Measurements from ENCODE around the gene GLT8D1.

DNA sequence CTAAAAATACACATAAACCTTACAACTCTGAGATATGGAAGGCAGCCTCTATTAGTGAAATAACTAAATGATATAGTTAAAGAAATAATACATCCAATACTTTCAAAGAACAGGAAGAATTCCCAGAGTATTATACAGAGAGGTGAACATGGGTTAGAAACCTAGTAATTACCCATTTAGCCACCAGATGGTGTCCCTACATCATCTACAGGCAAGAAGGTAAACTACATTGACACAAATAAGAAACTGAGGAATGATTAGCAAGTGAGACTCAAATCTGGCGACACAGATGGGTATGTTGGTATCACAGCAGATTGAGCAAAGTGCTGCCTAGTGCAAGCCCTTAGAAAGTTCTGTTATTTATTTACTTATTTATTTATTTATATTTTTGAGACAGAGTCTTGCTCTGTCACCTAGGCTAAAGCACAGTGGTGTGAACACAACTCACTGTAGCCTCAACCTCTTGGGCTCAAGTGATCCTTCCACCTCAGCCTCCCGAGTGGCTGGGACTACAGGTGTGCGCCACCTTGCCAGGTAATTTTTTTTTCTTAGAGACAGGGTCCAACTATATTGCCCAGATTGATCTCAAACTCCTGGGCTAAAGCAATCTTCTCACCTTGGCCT is 36.9 kb upstream of the GLT8D1 start:
- TF ChIP-seq, protein P1, sequence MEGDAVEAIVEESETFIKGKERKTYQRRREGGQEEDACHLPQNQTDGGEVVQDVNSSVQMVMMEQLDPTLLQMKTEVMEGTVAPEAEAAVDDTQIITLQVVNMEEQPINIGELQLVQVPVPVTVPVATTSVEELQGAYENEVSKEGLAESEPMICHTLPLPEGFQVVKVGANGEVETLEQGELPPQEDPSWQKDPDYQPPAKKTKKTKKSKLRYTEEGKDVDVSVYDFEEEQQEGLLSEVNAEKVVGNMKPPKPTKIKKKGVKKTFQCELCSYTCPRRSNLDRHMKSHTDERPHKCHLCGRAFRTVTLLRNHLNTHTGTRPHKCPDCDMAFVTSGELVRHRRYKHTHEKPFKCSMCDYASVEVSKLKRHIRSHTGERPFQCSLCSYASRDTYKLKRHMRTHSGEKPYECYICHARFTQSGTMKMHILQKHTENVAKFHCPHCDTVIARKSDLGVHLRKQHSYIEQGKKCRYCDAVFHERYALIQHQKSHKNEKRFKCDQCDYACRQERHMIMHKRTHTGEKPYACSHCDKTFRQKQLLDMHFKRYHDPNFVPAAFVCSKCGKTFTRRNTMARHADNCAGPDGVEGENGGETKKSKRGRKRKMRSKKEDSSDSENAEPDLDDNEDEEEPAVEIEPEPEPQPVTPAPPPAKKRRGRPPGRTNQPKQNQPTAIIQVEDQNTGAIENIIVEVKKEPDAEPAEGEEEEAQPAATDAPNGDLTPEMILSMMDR (IDR thresholded peaks at IDR 0.05), result peak in 1 of 3 donors; percentile 43
- TF ChIP-seq POLR2A (IDR thresholded peaks at IDR 0.05), result no peak
- TF ChIP-seq POLR2AphosphoS5 (IDR thresholded peaks at IDR 0.05), result no peak
